ENCODE data around the gene RAB40A.

GRCh38 chrX:103523605-103524004 lies 4.3 kb upstream of the RAB40A start:
- no peak for TF ChIP-seq CTCF (IDR thresholded peaks at IDR 0.05; ENCODE audit: low read depth, low read length, missing input control)
- no peak for TF ChIP-seq FOXA1 (IDR thresholded peaks at IDR 0.05)
- no peak for TF ChIP-seq MAX (IDR thresholded peaks at IDR 0.05)
- TF ChIP-seq YY1 (IDR thresholded peaks at IDR 0.05): no peak
- TF ChIP-seq SP1 (IDR thresholded peaks at IDR 0.05): no peak
- TF ChIP-seq RXRA (IDR thresholded peaks at IDR 0.05): no peak
- no peak for TF ChIP-seq JUND (IDR thresholded peaks at IDR 0.05)
- TF ChIP-seq, protein P1, sequence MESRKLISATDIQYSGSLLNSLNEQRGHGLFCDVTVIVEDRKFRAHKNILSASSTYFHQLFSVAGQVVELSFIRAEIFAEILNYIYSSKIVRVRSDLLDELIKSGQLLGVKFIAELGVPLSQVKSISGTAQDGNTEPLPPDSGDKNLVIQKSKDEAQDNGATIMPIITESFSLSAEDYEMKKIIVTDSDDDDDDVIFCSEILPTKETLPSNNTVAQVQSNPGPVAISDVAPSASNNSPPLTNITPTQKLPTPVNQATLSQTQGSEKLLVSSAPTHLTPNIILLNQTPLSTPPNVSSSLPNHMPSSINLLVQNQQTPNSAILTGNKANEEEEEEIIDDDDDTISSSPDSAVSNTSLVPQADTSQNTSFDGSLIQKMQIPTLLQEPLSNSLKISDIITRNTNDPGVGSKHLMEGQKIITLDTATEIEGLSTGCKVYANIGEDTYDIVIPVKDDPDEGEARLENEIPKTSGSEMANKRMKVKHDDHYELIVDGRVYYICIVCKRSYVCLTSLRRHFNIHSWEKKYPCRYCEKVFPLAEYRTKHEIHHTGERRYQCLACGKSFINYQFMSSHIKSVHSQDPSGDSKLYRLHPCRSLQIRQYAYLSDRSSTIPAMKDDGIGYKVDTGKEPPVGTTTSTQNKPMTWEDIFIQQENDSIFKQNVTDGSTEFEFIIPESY (IDR thresholded peaks at IDR 0.05): no peak
- no peak for TF ChIP-seq REST (IDR thresholded peaks at IDR 0.05)
- TF ChIP-seq RAD21 (IDR thresholded peaks at IDR 0.05): no peak
- TF ChIP-seq NR2F2 (IDR thresholded peaks at IDR 0.05): no peak
- TF ChIP-seq, protein P2, sequence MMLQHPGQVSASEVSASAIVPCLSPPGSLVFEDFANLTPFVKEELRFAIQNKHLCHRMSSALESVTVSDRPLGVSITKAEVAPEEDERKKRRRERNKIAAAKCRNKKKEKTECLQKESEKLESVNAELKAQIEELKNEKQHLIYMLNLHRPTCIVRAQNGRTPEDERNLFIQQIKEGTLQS (IDR thresholded peaks at IDR 0.05): no peak
- no peak for TF ChIP-seq EGR1 (IDR thresholded peaks at IDR 0.05; ENCODE audit: low read depth in 2 of 2)

All from liver (tissue), 3 donors.